Measurements from ENCODE around the gene CACNA1G.

CACNA1G gene

GRCh38 chr17:50675190-50675589 lies 114.7 kb downstream of the CACNA1G start:
- no peak for DNase-seq (ENCODE audit: low read depth)

- no peak for DNase-seq (ENCODE audit: low read depth)
Observed at GRCh38 chr17:50675627-50676026, 115.1 kb downstream of the CACNA1G start.

- DNase-seq (ENCODE audit: low read depth), result no peak
Observed at GRCh38 chr17:50676065-50676975, 115.8 kb downstream of the CACNA1G start.
